Fibroblast of lung (primary cell): Measurements from ENCODE around the gene YIF1B. TPM values are rescaled to one million over a fixed set of nuclear protein-coding genes. Genes with fewer than 3 reads are reported as not detected.
A peak's percentile ranks its signal among the peaks of the same experiment; 100 is the strongest.

Experiments
- DNase-seq, 2 donors: peaks; one replicate each; pipeline versions ENCODE4 v3.0.0 to v3.0.0-alpha.2; 2010; ENCODE audit warnings: low read depth in 2 of 2
- H2AFZ ChIP-seq: 2 replicates; pipeline ENCODE4 v1.5.1; 2012; ENCODE audit warnings: low read length, control low read depth, inconsistent platforms
- H3K27ac ChIP-seq: 2 replicates; pipeline ENCODE4 v1.5.1; 2011; ENCODE audit warnings: low read length, control low read depth; ENCODE audit not compliant: insufficient read depth
- H3K27me3 ChIP-seq: 2 replicates; pipeline ENCODE4 v1.5.1; 2011; ENCODE audit warnings: mild to moderate bottlenecking, low read length; ENCODE audit not compliant: control insufficient read depth, insufficient read depth
- H3K36me3 ChIP-seq: 2 replicates; pipeline ENCODE4 v1.5.1; 2011; ENCODE audit warnings: low read length; ENCODE audit not compliant: control insufficient read depth, insufficient read depth
- H3K4me1 ChIP-seq: 2 replicates; pipeline ENCODE4 v1.5.1; 2011; ENCODE audit warnings: low read length; ENCODE audit not compliant: control insufficient read depth, insufficient read depth; ENCODE audit errors: extremely low read depth
- H3K4me2 ChIP-seq: 2 replicates; pipeline ENCODE4 v1.5.1; 2011; ENCODE audit warnings: low read length, control low read depth; ENCODE audit not compliant: insufficient read depth; ENCODE audit errors: extremely low read depth
- H3K4me3 ChIP-seq, 4 experiments: fragments of 200-600 bp in 1 of 4; sonication (generic) in 1 of 4; replicated peaks in 1 of 4; 2 replicates each; pipeline ENCODE4 v1.5.1; 2011 to 2016; ENCODE audit warnings: low read length in 4 of 4, low read depth in 3 of 4, mild to moderate bottlenecking in 3 of 4, control low read depth in 2 of 4, inconsistent platforms in 1 of 4, mixed read lengths in 1 of 4; ENCODE audit not compliant: insufficient read depth in 1 of 4; ENCODE audit errors: control extremely low read depth in 1 of 4
- H3K79me2 ChIP-seq: 2 replicates; pipeline ENCODE4 v1.5.1; 2012; ENCODE audit warnings: mild to moderate bottlenecking, low read length, inconsistent platforms; ENCODE audit not compliant: control insufficient read depth, insufficient read depth
- H3K9ac ChIP-seq: 2 replicates; pipeline ENCODE4 v1.5.1; 2011; ENCODE audit warnings: mild to moderate bottlenecking, low read length, control low read depth; ENCODE audit not compliant: insufficient read depth
- H3K9me3 ChIP-seq: 2 replicates; pipeline ENCODE4 v1.5.1; 2012; ENCODE audit warnings: low read depth, low read length; ENCODE audit not compliant: control insufficient read depth, insufficient read depth
- H4K20me1 ChIP-seq: 2 replicates; pipeline ENCODE4 v1.5.1; 2011; ENCODE audit warnings: low read length; ENCODE audit not compliant: control insufficient read depth, insufficient read depth; ENCODE audit errors: extremely low read depth
- CTCF ChIP-seq, 2 donors: IDR thresholded peaks in 1 of 2; conservative IDR thresholded peaks in 1 of 2; 1 replicate in 1 of 2; 2 replicates in 1 of 2; pipeline ENCODE4 v1.5.1; 2011 to 2012; ENCODE audit warnings: low read length in 2 of 2, control low read depth in 1 of 2, inconsistent platforms in 1 of 2, low read depth in 1 of 2, mild to moderate bottlenecking in 1 of 2
- EZH2 ChIP-seq: IDR thresholded peaks from 2 replicates; pipeline ENCODE4 v1.5.1; 2012; ENCODE audit warnings: low read length, control low read depth, mild to moderate bottlenecking; ENCODE audit errors: missing control alignments
- polyA plus RNA-seq, 2 donors: library from polyadenylated mRNA; depleted of rRNA in 1 of 2; stranded (reverse) in 1 of 2; unstranded in 1 of 2; fragments of >200 nt; gene quantifications; 2 replicates each; pipeline ENCODE4 v1.2.1, GENCODE V29; 2011 to 2012; ENCODE audit warnings: missing spikeins in 1 of 2
- total RNA-seq: library from RNA; depleted of rRNA; stranded (reverse); fragments of >200 nt; gene quantifications from 2 replicates; pipeline ENCODE4 v1.2.1, GENCODE V29; 2014

The YIF1B gene
- total and polyA plus RNA-seq, 2 donors (not counting 1 experiment from before 2014, with no cell fraction given), result 73.3 to 96.5 TPM

- no peak overlapping the region for H3K4me3 ChIP-seq
- H3K9ac ChIP-seq, result no peak overlapping the region
- H3K79me2 ChIP-seq, result peaks cover 3% of the 10 kb centered on the region
- H3K9me3 ChIP-seq, result no peaks in the 10 kb centered on the region
- peaks cover 3% of the 10 kb centered on the region for H3K4me1 ChIP-seq
- H4K20me1 ChIP-seq, result no peaks in the 10 kb centered on the region
- no peak overlapping the region for H3K27ac ChIP-seq
- no peak overlapping the region for H2AFZ ChIP-seq
- H3K27me3 ChIP-seq, result no peaks in the 10 kb centered on the region
- H3K36me3 ChIP-seq, result peaks cover 21% of the 10 kb centered on the region
- H3K4me2 ChIP-seq, result no peak overlapping the region
- DNase-seq, result no peak
- TF ChIP-seq EZH2, result no peak
- TF ChIP-seq CTCF (conservative IDR thresholded peaks at IDR 0.05 in 1 of 2, IDR thresholded peaks at IDR 0.05 in 1 of 2; ENCODE audit: low read depth in 1 of 2, low read length in 2 of 2), result no peak
Observed at GRCh38 chr19:38306236-38306635, 9.5 kb downstream of the YIF1B start.

GRCh38 chr19:38304866-38305429 lies 10.8 kb downstream of the YIF1B start:
- DNase-seq, result peak in 1 of 2 donors; percentile 36
- Histone ChIP-seq H4K20me1 (no peaks in the 10 kb centered on the region), H3K36me3 (peaks cover 21% of the 10 kb centered on the region), H3K27ac (no peak overlapping the region), H3K9me3 (no peaks in the 10 kb centered on the region), H3K4me2 (no peak overlapping the region), H3K9ac (no peak overlapping the region), H3K4me3 (no peak overlapping the region), H2AFZ (no peak overlapping the region), H3K4me1 (peaks cover 8% of the 10 kb centered on the region), H3K79me2 (no peaks in the 10 kb centered on the region), H3K27me3 (no peaks in the 10 kb centered on the region)
- no peak for TF ChIP-seq CTCF (conservative IDR thresholded peaks at IDR 0.05 in 1 of 2, IDR thresholded peaks at IDR 0.05 in 1 of 2; ENCODE audit: low read depth in 1 of 2, low read length in 2 of 2)
- TF ChIP-seq EZH2, result no peak

- TF ChIP-seq CTCF (conservative IDR thresholded peaks at IDR 0.05 in 1 of 2, IDR thresholded peaks at IDR 0.05 in 1 of 2; ENCODE audit: low read depth in 1 of 2, low read length in 2 of 2) (no peak), EZH2 (no peak)
- H3K4me3 ChIP-seq, result no peak overlapping the region
- no peaks in the 10 kb centered on the region for H3K27me3 ChIP-seq
- no peak overlapping the region for H2AFZ ChIP-seq
- no peaks in the 10 kb centered on the region for H3K79me2 ChIP-seq
- H3K4me1 ChIP-seq, result peaks cover 9% of the 10 kb centered on the region
- H3K9me3 ChIP-seq, result no peaks in the 10 kb centered on the region
- no peaks in the 10 kb centered on the region for H4K20me1 ChIP-seq
- no peak for DNase-seq
- no peak overlapping the region for H3K9ac ChIP-seq
- H3K36me3 ChIP-seq, result peaks cover 21% of the 10 kb centered on the region
- H3K27ac ChIP-seq, result no peak overlapping the region
- H3K4me2 ChIP-seq, result no peak overlapping the region
Observed at GRCh38 chr19:38304352-38304865, 11.3 kb downstream of the YIF1B start.
